ENCODE measurements around the gene ELOB.
A peak's percentile ranks its signal among the peaks of the same experiment; 100 is the strongest.

The ELOB gene

GRCh38 chr16:2776500-2777139 is 460 bp downstream of the ELOB start:
- no peak for DNase-seq (ENCODE audit: low spot score)
- Histone ChIP-seq H3K4me3 (peak overlapping the region; percentile 94), H3K27ac (peak overlapping the region; percentile 98 to 99)
- no peak for TF ChIP-seq CTCF (IDR thresholded peaks at IDR 0.05)

- TF ChIP-seq CTCF (IDR thresholded peaks at IDR 0.05): no peak
- no peak for DNase-seq (ENCODE audit: low spot score)
- H3K4me3 ChIP-seq: peak overlapping the region; percentile 94
- H3K27ac ChIP-seq: peak overlapping the region; percentile 98 to 99
Measured at GRCh38 chr16:2775765-2776499, 1.1 kb downstream of the ELOB start.

- no peak for TF ChIP-seq CTCF (IDR thresholded peaks at IDR 0.05)
- DNase-seq (ENCODE audit: low spot score): no peak
- H3K27ac ChIP-seq: peak overlapping the region in 1 of 2 donors; percentile 21
- H3K4me3 ChIP-seq: peak overlapping the region; percentile 94
Measured at GRCh38 chr16:2775131-2775716, 1.9 kb downstream of the ELOB start.

GRCh38 chr16:2774161-2774891 is 2.8 kb downstream of the ELOB start:
- no peak overlapping the region for H3K4me3 ChIP-seq
- no peak for TF ChIP-seq CTCF (IDR thresholded peaks at IDR 0.05)
- no peak for DNase-seq (ENCODE audit: low spot score)
- no peak overlapping the region for H3K27ac ChIP-seq

- peak overlapping the region in 1 of 2 donors; percentile 29 for H3K27ac ChIP-seq
- H3K4me3 ChIP-seq: no peak overlapping the region
- DNase-seq (ENCODE audit: low spot score): no peak
- TF ChIP-seq CTCF (IDR thresholded peaks at IDR 0.05): no peak
Measured at GRCh38 chr16:2773188-2773968, 3.7 kb downstream of the ELOB start.

All from coronary artery (tissue), 2 donors.